Measurements from ENCODE around the gene FHOD1. TPM values are rescaled to one million over a fixed set of nuclear protein-coding genes. Genes with fewer than 3 reads are reported as not detected.

FHOD1 gene
- total RNA-seq, 1 donor from 2014 or later: 13.5 TPM

DNA sequence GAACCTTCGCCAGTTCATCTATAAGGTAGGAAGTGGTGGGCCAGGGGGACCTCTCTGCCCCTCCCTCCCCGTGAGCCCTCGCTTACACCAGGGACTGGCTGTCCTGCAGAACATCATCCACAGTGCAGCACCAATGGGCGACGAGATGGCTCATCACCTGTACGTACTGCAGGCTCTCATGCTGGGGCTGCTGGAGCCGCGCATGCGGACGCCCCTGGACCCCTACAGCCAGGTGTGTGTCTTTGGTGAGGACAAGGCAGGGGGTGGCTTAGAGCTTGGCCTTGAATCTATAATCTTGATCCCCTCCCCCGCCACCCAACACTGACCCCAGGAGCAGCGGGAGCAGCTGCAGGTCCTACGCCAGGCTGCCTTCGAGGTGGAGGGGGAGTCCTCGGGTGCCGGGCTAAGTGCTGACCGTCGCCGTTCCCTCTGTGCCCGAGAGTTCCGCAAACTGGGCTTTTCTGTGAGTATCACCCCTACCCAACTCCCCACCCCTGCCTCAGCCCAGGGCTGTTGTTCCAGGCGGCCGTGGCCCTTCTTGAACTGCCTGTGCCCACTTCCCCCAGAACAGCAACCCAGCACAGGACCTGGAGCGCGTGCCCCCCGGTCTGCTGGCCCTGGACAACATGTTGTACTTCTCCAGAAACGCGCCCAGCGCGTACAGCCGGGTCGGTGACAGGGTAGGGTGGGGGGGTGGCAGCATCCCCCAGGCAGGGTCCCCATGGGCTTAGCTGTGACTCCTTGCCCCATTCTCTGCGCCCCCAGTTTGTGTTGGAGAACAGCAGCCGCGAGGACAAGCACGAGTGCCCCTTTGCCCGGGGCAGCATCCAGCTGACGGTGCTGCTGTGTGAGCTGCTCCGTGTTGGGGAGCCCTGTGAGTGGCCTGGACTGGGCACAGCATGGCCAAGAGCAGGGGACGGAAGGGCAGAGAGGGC lies 45.6 kb downstream of the FHOD1 start:
- intact Hi-C loops (cut with DNase I): no loop called here
- DNase-seq (no peak), ATAC-seq (ENCODE audit: poor library complexity) (no peak)

DNA sequence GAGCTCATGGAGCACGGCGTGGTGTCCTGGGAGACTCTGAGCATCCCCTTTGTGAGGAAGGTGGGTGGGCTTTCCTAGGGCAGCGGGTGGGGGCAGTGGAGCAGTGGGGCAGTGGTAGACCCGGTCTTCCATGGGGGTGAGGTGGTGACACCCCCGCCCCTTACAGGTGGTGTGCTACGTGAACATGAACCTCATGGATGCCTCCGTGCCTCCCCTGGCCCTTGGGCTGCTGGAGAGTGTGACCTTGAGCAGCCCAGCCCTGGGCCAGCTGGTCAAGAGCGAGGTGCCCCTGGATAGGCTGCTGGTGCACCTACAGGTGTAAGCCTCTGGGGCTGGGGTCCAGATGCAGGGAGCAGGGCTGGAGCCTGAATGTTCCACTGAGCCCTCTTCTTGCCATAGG lies 46.8 kb downstream of the FHOD1 start:
- intact Hi-C loops (cut with DNase I): no loop called here
- no peak for DNase-seq
- no peak for ATAC-seq (ENCODE audit: poor library complexity)

DNA sequence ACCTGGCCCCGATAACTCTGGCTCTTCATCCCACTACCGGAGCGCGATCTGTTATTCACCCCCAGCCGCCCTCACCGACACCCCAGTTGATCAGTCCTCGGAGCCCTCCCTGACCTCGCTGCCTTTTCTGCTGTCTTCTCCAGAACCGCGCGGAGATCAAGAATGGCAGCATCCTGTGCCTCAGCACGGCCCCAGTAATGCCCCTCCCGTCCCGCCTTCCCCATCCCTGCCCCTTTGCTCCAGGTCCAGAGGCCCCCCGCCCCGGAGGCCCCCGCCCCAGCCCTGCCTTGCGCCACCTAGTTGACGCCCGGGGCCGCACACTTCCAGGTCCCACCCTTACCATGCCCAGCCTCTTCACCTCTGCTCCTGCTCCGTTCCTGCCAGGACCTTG lies 47.5 kb downstream of the FHOD1 start:
- intact Hi-C loops (cut with DNase I): no loop called here
- no peak for DNase-seq
- ATAC-seq (ENCODE audit: poor library complexity): peak; percentile 19

DNA sequence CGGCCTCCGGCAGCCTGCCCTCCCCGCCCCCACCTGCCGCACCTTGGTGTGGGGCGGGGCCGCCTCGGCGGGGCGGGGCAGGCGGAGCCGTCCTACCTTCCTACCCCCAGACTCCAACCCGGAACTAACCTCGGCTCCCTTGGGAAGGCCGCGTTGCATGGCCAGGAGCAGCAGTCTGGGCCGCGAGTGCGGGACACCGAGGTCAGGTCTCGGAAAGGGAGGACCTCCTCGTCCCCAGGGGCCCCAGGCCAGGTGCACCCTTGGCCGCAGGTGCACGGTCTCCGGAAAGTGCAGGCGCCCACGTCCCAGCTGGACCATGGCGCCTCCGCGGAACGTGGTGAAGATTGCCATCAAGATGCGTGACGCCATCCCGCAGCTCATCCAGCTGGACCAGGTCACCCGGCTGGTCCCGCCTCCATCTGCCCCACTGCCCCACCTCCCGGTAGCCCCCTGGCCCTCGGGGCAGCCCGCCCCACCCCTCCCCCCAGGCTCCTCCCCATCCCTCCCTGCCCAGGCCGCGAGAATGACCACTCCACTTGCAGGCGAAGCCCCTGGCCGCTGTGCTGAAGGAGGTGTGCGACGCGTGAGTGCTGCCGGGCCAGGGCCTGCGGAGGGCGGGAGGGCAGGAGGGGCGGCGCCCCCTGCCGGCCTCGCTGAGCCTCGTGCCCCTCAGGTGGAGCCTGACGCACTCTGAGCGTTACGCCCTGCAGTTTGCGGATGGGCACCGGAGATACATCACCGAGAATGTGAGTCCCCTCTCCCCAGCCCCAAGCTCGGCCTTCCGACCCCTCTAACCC lies 48.1 kb downstream of the FHOD1 start, which contains the start of gene ELMO3:
Gene ELMO3, plus strand, starts transcription at position 121 of the 797 bp plus-strand sequence. Its CDS starts 196 bp downstream, at position 317.
- ATAC-seq (ENCODE audit: poor library complexity): peak; percentile 37
- intact Hi-C loops (cut with DNase I): no loop called here

DNA sequence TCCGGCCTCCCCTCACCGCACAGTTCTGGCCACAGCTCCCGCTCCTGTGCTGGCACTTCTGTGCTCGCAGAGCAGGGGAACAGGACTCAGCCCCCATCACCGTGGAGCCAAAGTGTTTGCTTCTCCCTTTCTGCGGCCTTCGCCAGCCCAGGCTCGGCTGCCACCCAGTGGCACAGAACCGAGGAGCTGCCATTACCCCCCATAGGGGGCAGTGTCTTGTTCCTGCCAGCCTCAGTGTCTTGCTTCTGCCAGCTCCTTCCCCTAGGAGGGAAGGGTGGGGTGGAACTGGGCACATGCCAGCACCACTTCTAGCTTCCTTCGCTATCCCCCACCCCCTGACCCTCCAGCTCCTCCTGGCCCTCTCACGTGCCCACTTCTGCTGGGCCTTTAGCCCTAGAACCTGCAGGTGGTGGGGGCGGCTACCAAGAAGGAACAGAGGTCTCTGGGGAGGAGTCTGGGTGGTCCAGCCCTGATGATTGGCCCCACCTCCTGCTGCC lies 49.0 kb downstream of the FHOD1 start:
- intact Hi-C loops (cut with DNase I): no loop called here
- DNase-seq (peak; percentile 60), ATAC-seq (ENCODE audit: poor library complexity) (peak; percentile 47)

More for the DNA sequence above, 48.1 kb downstream of the FHOD1 start, which contains the start of gene ELMO3:
- DNase-seq: no peak

DNA sequence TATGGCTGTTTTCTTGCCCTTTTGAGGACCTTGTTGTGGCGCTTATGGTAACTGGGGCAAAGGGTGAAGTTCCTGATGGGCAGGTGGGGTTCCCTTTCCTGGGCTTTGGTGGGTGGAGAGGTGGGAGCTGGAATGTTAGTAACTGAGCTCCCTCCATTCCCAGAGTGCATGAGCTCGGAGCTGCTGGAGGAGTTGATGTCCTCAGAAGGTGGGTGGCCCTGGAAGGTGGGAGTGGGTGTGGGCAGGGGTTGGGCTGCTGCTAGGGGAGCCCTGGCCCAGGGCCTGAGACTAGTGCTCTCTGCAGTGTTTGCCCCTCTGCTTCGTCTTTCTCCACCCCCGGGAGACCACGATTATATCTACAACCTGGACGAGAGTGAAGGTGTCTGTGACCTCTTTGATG lies 49.6 kb downstream of the FHOD1 start:
- DNase-seq: no peak
- no peak for ATAC-seq (ENCODE audit: poor library complexity)
- intact Hi-C loops (cut with DNase I): no loop called here

DNA sequence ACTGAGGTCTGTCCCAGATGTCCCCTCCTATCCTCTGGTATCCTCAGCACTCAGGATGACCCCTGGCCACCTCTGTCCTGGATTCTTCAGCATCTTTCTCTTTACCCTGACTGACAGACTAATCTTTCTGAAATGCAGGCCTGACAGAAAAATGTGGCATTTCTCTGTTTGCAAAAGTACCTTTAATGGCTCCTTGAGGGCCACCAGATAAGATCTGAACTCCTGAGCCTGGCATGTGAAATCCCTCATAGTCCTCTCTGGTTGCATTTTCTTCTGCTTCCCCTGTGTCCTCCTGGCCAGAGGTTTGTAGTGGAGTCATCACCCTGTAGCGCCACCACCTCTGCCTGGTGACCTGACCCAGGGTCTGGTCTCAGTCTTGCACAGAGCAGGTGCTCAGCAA lies 50.4 kb downstream of the FHOD1 start:
- intact Hi-C loops (cut with DNase I): no loop called here
- ATAC-seq (ENCODE audit: poor library complexity): no peak
- DNase-seq: no peak

DNA sequence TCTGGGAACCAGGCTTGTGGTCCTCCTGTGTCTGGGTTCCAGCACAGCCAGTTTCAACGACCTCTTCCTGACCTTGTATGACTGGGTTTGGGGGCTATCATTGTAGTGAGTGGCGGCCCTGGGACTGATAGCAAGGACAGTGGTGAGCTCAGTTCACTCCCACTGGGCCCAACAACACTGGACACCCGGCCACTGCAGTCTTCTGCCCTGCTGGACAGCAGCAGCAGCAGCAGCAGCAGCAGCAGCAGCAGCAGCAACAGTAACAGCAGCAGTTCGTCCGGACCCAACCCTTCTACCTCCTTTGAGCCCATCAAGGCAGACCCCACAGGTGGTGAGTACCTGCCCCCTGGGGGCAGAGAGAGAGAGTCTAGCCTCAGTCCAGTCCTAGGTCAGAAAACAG lies 51.6 kb downstream of the FHOD1 start:
- intact Hi-C loops (cut with DNase I): no loop called here
- no peak for DNase-seq
- no peak for ATAC-seq (ENCODE audit: poor library complexity)

DNA sequence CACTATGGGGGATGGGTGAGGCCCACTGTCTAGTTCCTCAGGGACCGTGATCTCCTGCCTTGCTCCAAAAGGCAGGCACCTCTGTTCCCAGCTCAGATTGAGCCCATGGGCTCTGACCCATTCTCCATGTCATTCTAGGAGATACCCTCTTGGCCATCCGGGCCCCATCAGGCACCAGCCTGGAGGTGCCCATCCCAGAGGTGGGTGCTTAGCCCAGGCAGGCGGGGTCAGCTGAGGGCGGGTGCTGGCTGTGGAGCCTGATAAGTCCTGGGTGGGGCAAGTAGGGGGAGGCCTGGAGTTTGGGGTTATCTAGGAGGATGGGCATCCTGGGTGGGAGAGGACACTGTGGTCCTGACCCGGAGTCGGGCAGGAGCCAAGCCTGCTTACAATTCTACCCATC lies 53.0 kb downstream of the FHOD1 start:
- no peak for ATAC-seq (ENCODE audit: poor library complexity)
- no peak for DNase-seq
- intact Hi-C loops (cut with DNase I): no loop called here

DNA sequence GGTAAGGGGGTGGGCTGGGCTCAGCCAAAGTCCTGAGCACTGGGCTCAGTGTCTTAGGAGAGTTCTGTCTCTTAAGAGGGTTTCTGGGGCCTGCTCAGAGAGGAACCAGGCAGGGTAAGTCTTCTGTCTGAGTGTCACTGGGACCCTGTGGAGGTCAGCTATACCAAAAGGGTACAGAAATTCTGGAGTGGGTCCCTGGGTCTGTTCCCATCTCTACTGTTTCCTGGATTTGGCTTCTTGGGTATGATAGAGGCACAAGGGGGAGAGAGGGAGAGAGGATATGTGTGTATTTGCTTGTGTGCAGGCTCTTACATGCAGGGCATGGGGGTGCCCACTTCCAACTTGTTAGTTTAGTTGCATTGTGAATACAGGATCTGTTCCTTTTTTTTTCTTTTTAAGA lies 53.7 kb downstream of the FHOD1 start:
- intact Hi-C loops (cut with DNase I): no loop called here
- ATAC-seq (ENCODE audit: poor library complexity): no peak
- no peak for DNase-seq

DNA sequence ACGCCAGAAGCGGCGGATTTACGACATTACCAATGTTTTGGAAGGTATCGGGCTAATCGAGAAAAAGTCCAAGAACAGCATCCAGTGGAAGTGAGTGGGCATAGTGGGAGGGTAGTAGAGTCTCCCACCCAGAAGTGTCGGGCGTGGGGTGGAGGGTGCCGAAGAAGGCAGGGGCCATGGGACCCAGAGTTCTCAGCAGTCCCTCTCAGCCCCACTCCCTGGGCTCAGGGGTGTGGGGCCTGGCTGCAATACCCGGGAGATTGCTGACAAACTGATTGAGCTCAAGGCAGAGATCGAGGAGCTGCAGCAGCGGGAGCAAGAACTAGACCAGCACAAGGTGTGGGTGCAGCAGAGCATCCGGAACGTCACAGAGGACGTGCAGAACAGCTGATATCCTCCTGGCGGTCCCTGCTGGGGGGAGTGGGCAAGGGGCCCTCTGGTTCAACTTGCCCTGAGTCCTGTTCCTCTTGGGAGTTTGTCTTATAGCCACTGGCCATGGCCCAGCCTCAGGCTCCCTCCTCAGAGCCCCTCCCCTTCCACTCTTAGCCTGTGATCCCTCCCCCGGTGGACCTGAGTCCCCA lies 54.4 kb downstream of the FHOD1 start:
- no peak for DNase-seq
- intact Hi-C loops (cut with DNase I): no loop called here
- no peak for ATAC-seq (ENCODE audit: poor library complexity)

DNA sequence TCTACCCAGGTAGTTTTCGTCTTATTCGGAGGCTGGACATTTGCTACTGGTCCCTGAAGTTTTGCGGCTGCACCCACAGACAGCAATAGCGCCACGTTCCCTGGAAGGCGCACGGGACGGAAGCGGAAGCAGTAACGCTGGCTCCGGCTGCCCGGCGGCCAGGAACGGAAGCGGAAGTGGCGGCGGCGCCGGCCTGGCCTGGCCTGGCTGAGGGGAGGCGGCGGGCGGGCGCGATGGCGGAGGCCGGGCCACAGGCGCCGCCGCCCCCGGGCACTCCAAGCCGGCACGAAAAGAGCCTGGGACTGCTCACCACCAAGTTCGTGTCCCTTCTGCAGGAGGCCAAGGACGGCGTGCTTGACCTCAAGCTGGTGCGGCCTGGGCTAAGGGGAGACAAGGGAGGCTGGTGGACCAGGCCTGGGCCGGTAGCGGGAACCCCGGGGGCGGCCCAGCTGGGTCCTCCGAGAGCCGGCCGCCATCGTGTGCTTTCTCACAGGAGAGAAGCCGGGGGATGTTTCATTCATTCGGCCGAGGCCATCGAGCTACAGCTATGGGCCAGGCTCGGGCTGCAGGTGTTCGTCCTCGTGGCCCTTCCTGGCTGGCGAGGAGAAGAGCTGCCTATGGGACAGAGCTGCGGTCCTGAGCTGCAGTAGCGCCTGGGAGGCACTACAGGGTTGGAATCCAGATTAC lies 55.1 kb downstream of the FHOD1 start, which contains the start of gene E2F4:
Gene E2F4, plus strand, starts transcription at position 161 of the 687 bp plus-strand sequence. Its CDS starts 73 bp downstream, at position 234.
- ATAC-seq (ENCODE audit: poor library complexity): peak; percentile 97
- peak; percentile 94 for DNase-seq
- intact Hi-C loops (cut with DNase I): loop anchor here (2.0 kb wide), 1 partner anchor 35 kb away; no protein-coding TSS in a partner anchor

DNA sequence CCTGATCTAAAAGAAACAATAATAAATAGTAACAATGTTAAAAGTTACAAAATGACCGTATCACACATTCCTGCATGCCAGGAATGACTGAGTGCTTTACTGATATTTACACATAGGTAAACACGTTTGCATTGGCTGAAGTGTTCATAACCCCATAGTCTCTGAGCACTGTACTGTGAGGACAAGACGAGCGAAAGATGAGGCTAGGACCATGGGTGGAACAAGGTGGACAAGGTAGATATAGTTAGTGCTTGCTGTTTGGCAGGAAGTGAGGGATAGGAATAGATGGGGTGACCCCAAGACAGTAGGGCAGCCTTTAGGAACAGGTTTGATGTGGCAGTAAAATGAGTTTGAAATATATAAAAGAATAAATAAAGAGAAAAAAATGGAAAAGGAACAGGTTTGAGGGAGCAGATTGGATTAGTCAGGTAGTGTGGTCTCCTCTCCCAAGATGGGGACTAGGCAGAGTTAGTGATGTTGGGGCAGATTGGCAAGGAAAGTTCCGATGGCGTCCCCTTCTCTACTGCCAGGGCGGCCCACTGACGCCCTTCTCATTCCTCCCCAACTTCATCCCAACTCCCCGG lies 55.8 kb downstream of the FHOD1 start:
- DNase-seq (no peak), ATAC-seq (ENCODE audit: poor library complexity) (no peak)
- intact Hi-C loops (cut with DNase I): loop anchor here (2.0 kb wide), 1 partner anchor 35 kb away; no protein-coding TSS in a partner anchor

DNA sequence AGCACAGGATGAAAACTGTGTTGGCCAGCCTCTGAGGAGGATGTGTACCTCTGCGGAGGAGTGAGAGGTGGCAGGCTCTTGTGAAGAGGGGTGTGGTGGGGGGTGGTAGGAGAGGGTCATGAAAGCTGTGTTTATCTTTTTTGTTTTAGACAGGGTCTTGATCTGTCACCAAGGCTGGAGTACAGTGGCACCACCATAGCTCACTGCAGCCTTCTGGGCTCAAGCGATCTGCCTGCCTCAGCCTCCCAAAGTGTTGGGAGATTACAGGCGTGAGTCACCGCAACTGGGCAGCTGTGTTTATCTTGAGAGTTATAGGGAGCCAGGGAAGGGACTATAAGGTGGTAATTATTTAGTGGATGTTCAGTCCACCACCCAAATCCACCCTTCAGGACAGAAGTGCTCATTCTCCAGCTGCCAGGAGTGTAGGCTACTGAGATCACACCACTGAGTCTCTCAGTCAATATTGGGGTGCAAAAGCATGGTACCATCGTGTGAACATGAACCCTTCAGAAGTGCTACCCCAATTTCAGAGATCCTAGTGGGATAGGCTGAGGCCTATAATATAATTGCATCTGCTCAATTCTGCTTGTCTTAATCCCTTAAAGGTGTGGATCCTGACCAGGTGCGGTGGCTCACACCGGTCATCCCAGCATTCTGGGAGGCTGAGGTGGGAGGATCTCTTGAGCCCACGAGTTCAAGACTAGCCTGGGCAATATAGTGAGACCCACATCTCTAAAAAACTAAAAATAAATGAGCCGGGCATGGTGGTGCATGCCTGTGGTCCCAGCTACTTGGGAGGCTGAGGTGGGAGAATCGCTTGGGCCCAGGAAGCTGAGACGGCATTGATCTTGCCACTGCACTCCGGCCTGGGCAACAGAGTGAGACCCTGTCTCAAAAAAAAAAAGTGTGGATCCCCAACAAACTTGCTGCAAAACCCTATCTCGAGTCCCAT lies 56.6 kb downstream of the FHOD1 start:
- DNase-seq (no peak), ATAC-seq (ENCODE audit: poor library complexity) (no peak)
- intact Hi-C loops (cut with DNase I): loop anchor here (2.0 kb wide), 1 partner anchor 34 kb away; no protein-coding TSS in a partner anchor

DNA sequence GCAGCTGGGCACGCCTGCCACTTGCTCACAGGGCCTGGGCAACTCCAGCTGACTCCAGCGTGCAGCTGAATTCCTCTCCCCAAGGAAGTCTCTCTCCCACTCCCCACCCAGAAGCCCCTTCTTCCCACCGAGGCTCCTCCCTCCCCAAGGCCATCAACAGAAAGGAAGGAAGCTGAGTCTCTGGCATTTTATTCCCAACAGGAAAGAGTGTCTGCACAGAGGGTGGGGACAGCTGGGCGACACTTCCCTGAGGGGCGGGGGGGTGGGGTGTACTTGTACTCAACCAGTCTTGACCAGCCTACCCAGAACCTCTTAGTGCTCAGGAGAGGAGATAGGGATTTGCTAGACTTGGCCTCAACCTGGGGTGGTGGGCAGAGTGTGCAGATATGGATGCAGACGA lies 57.2 kb downstream of the FHOD1 start, which contains the start of gene EXOC3L1:
Gene EXOC3L1, minus strand, starts transcription at position 96 of the 400 bp plus-strand sequence. CDS start 460 bp downstream, outside the sequence.
- no peak for DNase-seq
- intact Hi-C loops (cut with DNase I): loop anchor here (2.0 kb wide), 1 partner anchor 33 kb away; no protein-coding TSS in a partner anchor
- no peak for ATAC-seq (ENCODE audit: poor library complexity)

DNA sequence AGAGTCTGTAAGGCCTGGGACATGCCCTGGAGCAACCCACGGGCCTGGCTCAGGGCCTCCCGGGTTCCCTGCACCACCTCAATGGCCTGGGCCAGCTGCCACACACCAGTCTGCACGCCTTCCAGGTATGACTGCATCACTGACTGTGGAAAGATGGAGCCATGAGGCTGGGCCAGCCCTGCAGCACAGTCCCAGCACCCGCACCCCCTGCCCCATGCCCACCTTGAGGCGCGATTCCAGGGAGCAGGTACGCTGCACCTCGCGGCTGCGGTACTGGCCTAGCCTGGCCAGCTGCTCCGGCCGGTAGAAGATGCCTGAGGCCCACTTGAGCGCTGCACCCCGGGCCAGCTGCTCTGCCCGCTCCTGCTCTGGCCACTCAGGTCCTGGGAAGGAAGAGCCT lies 58.5 kb downstream of the FHOD1 start:
- no peak for ATAC-seq (ENCODE audit: poor library complexity)
- DNase-seq: no peak
- intact Hi-C loops (cut with DNase I): no loop called here

DNA sequence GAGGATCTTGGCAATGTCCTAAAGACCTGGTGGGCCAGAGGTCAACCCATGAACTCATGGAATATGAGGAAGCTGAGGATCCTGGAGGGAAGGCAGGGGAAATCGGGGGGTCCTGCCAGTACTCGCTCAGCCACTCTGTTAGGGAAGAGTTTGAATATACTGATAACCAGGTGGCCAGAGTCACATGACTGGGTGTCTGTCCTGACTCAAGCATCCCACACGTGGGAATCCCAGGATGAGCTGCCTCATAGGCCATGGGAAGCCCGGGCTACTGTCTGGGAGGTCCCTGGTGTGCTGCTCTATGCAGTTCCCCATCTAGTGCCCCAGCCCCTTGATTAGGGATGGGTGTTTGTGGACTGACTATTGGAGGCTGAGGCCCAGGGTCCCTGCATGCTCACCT lies 59.0 kb downstream of the FHOD1 start:
- ATAC-seq (ENCODE audit: poor library complexity) (no peak), DNase-seq (no peak)
- intact Hi-C loops (cut with DNase I): no loop called here

Measured in Right ventricle myocardium superior (tissue), 1 donor.